HG02588 (cell line): ENCODE measurements around the gene VAMP7.
"Not testable (repeated sequence)": the region's sequence is repeated elsewhere in the genome, so short reads cannot be mapped to it uniquely, and the experiment has no call there.

ENCODE experiments used
- ATAC-seq: cut with Tn5 transposase; IDR thresholded peaks from one replicate; pipeline ENCODE4 v1.9.1; 2021; ENCODE audit warnings: mild to moderate bottlenecking, moderate library complexity; ENCODE audit not compliant: unreplicated experiment

The VAMP7 gene

GRCh38 chrX:155986995-155987394 is 105.8 kb downstream of the VAMP7 start:
- not testable (repeated sequence) for ATAC-seq

DNA sequence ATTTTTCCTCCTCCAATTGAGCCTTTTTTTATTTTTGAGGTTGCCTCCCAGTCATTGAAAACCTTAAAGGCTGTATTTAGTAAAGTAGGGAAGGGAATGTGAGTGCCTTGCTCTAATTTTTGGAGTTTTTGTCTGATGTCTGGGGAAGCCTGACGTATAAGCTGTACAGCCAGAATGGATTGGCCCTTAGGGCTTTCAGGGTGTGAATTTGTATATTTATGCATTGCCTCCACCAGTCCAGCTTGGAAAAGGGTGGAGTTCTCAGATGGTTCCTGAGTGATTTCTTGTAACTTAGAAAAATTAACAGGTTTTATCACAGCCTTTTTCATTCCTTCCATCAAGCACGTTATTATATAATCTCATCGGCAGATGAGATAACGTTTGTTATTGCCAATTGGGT is 107.7 kb downstream of the VAMP7 start:
- no peak for ATAC-seq
